ENCODE results near the gene CACNA2D2. TPM values are rescaled to one million over a fixed set of nuclear protein-coding genes. Genes with fewer than 3 reads are reported as not detected.

CACNA2D2 gene
- total and polyA plus RNA-seq, 2 of the 13 experiments (the other 11 are each of a cell fraction or from before 2014, with no cell fraction given), result not detected

- H3K79me2 ChIP-seq (ENCODE audit: insufficient read depth, low read length), result no peaks in the 10 kb centered on the region
- WGBS (ENCODE audit: low lambda C conversion rate), result 15% methylated on average over 35 of the region's 48 CpGs
- peaks cover 7 to 55% of the 10 kb centered on the region in 2 experiments; a peak in 4 of 5 replicates for H3K27me3 ChIP-seq (ENCODE audit: control insufficient read depth in 1 of 2, insufficient read depth in 2 of 2, low read length in 2 of 2)
- no peaks in the 10 kb centered on the region for H3K9me3 ChIP-seq (ENCODE audit: low read length)
- POLR2A ChIA-PET, result no interaction called here
- no peaks in the 10 kb centered on the region for H3K36me3 ChIP-seq (replicated peaks in 1 of 2; ENCODE audit: control insufficient read depth in 1 of 2, insufficient read depth in 2 of 2, low read length in 2 of 2)
- no TSS peak for BruUV-seq (replicated peaks)
- FAIRE-seq (no peak), ATAC-seq (no peak), DNase-seq (ENCODE audit: low spot score) (no peak)
- no peak overlapping the region for H2AFZ ChIP-seq (ENCODE audit: low read length)
- intact Hi-C loops (cut with micrococcal nuclease; ENCODE audit: unreplicated experiment) (no loop called here), in situ Hi-C loops (cut with HindIII; ENCODE audit: extremely low pct_ligation_motif_present, low pct_unique_long_range_greater_than_20kb) (no loop called here)
- CTCF ChIA-PET (ENCODE audit: low intra/inter-chr PET ratio, low total read pairs), result no interaction called here
- no peak overlapping the region for H3K27ac ChIP-seq (ENCODE audit: extremely low read length, insufficient read depth, low read length)
- TF ChIP-seq SMAD3 (CRISPR knock-in tag; IDR thresholded peaks at IDR 0.05) (no peak), BHLHE40 (IDR thresholded peaks at IDR 0.05; ENCODE audit: low read length) (no peak), ZNF598 (CRISPR knock-in tag; IDR thresholded peaks at IDR 0.05; ENCODE audit: borderline replicate concordance) (no peak), FIP1L1 (IDR thresholded peaks at IDR 0.05; ENCODE audit: borderline replicate concordance, insufficient read depth, low read depth, low read length) (no peak), RFX5 (IDR thresholded peaks at IDR 0.05; ENCODE audit: low read depth, low read length) (no peak), TOE1 (CRISPR knock-in tag; IDR thresholded peaks at IDR 0.05) (no peak), ZNF282 (IDR thresholded peaks at IDR 0.05; ENCODE audit: partially characterized antibody) (no peak), ZFP36L2 (CRISPR knock-in tag; IDR thresholded peaks at IDR 0.05) (no peak), ZBTB40 (IDR thresholded peaks at IDR 0.05) (no peak), ZBTB40 (CRISPR knock-in tag; IDR thresholded peaks at IDR 0.05) (no peak), E2F5 (CRISPR knock-in tag; conservative IDR thresholded peaks at IDR 0.05) (no peak), ZNF615 (CRISPR knock-in tag; IDR thresholded peaks at IDR 0.05; ENCODE audit: borderline replicate concordance) (no peak)
- H3K4me3 ChIP-seq (replicated peaks in 1 of 3; ENCODE audit: insufficient read depth in 1 of 3, low read depth in 2 of 3, low read length in 3 of 3), result no peak overlapping the region
- H3K4me1 ChIP-seq (ENCODE audit: insufficient read depth, low read length), result no peaks in the 10 kb centered on the region
- no peak overlapping the region for H3K9ac ChIP-seq (ENCODE audit: insufficient read depth, low read depth, low read length)
- H3K4me2 ChIP-seq (ENCODE audit: low read depth, low read length), result no peak overlapping the region
- H4K20me1 ChIP-seq (ENCODE audit: insufficient read depth, low read length), result no peaks in the 10 kb centered on the region
Measured at GRCh38 chr3:50530001-50530970, 26.9 kb upstream of the CACNA2D2 start.

Measured in HepG2 (cell line).